SU-DHL-6 (cell line): ENCODE data around the gene SLC10A1.

Experiments
- H2AFZ ChIP-seq: fragments of 200-600 bp; sonication (generic); 2 replicates; pipeline ENCODE4 v1.6.1; 2014; ENCODE audit warnings: low read depth, mild to moderate bottlenecking, moderate library complexity, mixed read lengths, antibody characterized with exemption, low read length; ENCODE audit not compliant: severe bottlenecking
- H3F3A ChIP-seq: fragments of 200-600 bp; shearing (Covaris generic); 2 replicates; pipeline ENCODE4 v1.6.0; 2016; ENCODE audit warnings: antibody characterized with exemption, mild to moderate bottlenecking; ENCODE audit not compliant: insufficient read depth
- H3K27ac ChIP-seq: fragments of 200-600 bp; sonication (generic); 2 replicates; pipeline ENCODE4 v1.5.1; 2016; ENCODE audit warnings: low read depth, mild to moderate bottlenecking, low read length, moderate library complexity, mixed read lengths
- H3K27me3 ChIP-seq: fragments of 200-600 bp; sonication (generic), shearing (Covaris generic); 2 replicates; pipeline ENCODE4 v1.6.0; 2014; ENCODE audit warnings: mild to moderate bottlenecking, low read length
- H3K36me3 ChIP-seq: fragments of 200-600 bp; sonication (generic); 2 replicates; pipeline ENCODE4 v1.6.1; 2014; ENCODE audit warnings: mild to moderate bottlenecking, low read length, mixed read lengths
- H3K4me2 ChIP-seq: fragments of 300-600, 200-600 bp; shearing (Covaris generic), sonication (generic); 2 replicates; pipeline ENCODE4 v1.6.0; 2014; ENCODE audit warnings: low read length, low read depth, mild to moderate bottlenecking; ENCODE audit not compliant: poor library complexity, severe bottlenecking
- H3K4me3 ChIP-seq: fragments of 200-600 bp; sonication (generic); 2 replicates; pipeline ENCODE4 v1.5.1; 2014; ENCODE audit warnings: antibody characterized with exemption, low read length, mild to moderate bottlenecking, mixed read lengths; ENCODE audit not compliant: insufficient read depth, poor library complexity, severe bottlenecking
- H3K79me2 ChIP-seq: fragments of 200-600 bp; sonication (generic); 2 replicates; pipeline ENCODE4 v1.6.1; 2014; ENCODE audit warnings: mild to moderate bottlenecking, low read length, moderate library complexity; ENCODE audit not compliant: insufficient read depth
- H3K9ac ChIP-seq: fragments of 200-600 bp; sonication (generic); 2 replicates; pipeline ENCODE4 v1.7.0; 2014; ENCODE audit warnings: mild to moderate bottlenecking, low read length
- H3K9me2 ChIP-seq: fragments of 200-600 bp; sonication (generic); replicated peaks from 2 replicates; pipeline ENCODE4 v1.6.1; 2014; ENCODE audit warnings: low read length; ENCODE audit not compliant: insufficient read depth
- H3K9me3 ChIP-seq: fragments of 200-600 bp; sonication (generic); 2 replicates; pipeline ENCODE4 v1.6.1; 2014; ENCODE audit warnings: low read length, mixed read lengths; ENCODE audit not compliant: insufficient read depth
- H4K20me1 ChIP-seq: fragments of 200-600 bp; sonication (generic); 2 replicates; pipeline ENCODE4 v1.6.1; 2014; ENCODE audit warnings: low read depth, mild to moderate bottlenecking, antibody characterized with exemption, low read length, moderate library complexity, mixed read lengths
- EZH2phosphoT487 ChIP-seq: fragments of 200-600 bp; sonication (generic), shearing (Covaris generic); conservative IDR thresholded peaks from 2 replicates; pipeline ENCODE4 v1.6.1; 2018; ENCODE audit warnings: mild to moderate bottlenecking, antibody characterized with exemption, low read length, moderate library complexity, mixed read lengths
- TF ChIP-seq, protein P1 (sequence below): fragments of 200-600 bp; sonication (generic); IDR thresholded peaks from one replicate; pipeline ENCODE4 v1.5.1; 2017; ENCODE audit warnings: antibody characterized with exemption, mild to moderate bottlenecking, low read length, moderate library complexity; ENCODE audit not compliant: insufficient read depth, poor library complexity, severe bottlenecking

Gene SLC10A1

DNA sequence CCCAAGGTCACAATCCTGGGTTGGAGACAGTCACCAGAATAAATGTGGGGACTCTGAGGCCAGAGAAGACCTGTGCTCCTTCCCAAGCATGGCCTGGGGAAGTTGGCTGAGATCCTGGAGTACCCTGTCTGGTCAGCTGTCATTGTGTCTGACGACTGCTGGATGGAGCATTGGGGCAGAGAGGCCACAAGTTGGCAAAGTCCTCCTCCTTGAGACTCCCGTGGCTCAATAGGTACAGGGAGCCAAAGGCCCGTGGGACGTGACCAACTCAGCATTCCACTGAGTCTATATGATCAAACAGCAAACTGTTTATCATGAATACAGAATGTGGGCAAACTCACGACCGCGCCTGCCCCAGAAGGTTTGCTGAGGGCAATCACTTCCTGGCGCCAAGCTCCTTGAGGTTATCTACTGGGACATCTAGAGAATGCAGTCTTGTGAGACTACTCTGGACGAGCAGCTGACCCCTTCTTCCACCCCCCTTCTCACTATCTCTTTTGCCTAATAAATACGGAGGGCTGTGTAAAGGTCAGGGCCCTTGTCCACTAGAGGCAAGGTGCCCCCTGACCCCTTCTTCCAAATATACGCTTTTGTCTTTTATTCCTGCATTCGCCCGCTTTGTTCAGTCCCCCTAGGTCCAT lies 14.3 kb upstream of the SLC10A1 start:
- H2AFZ ChIP-seq: no peak overlapping the region
- H3K36me3 ChIP-seq: no peaks in the 10 kb centered on the region
- no peaks in the 10 kb centered on the region for H4K20me1 ChIP-seq
- no peaks in the 10 kb centered on the region for H3K79me2 ChIP-seq
- no peak overlapping the region for H3K4me3 ChIP-seq
- no peaks in the 10 kb centered on the region for H3K27me3 ChIP-seq
- H3K4me2 ChIP-seq: no peak overlapping the region
- no peak for TF ChIP-seq EZH2phosphoT487
- TF ChIP-seq, protein P1, sequence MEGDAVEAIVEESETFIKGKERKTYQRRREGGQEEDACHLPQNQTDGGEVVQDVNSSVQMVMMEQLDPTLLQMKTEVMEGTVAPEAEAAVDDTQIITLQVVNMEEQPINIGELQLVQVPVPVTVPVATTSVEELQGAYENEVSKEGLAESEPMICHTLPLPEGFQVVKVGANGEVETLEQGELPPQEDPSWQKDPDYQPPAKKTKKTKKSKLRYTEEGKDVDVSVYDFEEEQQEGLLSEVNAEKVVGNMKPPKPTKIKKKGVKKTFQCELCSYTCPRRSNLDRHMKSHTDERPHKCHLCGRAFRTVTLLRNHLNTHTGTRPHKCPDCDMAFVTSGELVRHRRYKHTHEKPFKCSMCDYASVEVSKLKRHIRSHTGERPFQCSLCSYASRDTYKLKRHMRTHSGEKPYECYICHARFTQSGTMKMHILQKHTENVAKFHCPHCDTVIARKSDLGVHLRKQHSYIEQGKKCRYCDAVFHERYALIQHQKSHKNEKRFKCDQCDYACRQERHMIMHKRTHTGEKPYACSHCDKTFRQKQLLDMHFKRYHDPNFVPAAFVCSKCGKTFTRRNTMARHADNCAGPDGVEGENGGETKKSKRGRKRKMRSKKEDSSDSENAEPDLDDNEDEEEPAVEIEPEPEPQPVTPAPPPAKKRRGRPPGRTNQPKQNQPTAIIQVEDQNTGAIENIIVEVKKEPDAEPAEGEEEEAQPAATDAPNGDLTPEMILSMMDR: no peak
- H3K9me3 ChIP-seq: no peaks in the 10 kb centered on the region
- H3K9me2 ChIP-seq: no peaks in the 10 kb centered on the region
- H3F3A ChIP-seq: no peaks in the 10 kb centered on the region
- no peak overlapping the region for H3K27ac ChIP-seq
- H3K9ac ChIP-seq: no peak overlapping the region

GRCh38 chr14:69808919-69809808 lies 12.1 kb upstream of the SLC10A1 start:
- Histone ChIP-seq H3K9me3 (no peaks in the 10 kb centered on the region), H3K79me2 (no peaks in the 10 kb centered on the region), H3K4me3 (no peak overlapping the region), H3K4me2 (no peak overlapping the region), H3K36me3 (no peaks in the 10 kb centered on the region), H3K27me3 (no peaks in the 10 kb centered on the region), H3K9me2 (no peaks in the 10 kb centered on the region), H4K20me1 (no peaks in the 10 kb centered on the region), H3K27ac (no peak overlapping the region), H3F3A (no peaks in the 10 kb centered on the region), H2AFZ (no peak overlapping the region), H3K9ac (no peak overlapping the region)
- no peak for TF ChIP-seq EZH2phosphoT487
- TF ChIP-seq, protein P1: no peak

DNA sequence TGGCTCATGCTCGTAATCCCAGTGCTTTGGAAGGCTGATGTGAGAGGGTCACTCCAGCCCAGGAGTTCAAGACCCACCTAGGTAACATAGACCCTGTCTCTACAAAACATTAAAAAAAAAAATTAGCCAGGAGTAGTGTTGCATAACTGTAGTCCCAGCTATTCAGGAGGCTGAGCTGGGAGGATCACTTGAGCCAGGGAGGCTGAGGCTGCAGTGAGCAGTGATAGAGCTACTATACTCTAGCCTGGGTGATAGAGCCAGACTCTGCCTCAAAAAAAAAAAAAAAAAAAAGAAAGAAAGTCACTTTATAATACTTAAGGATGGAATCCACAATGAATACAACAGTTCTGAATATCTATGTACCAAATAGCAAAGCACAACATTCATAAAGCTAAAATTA lies 10.2 kb upstream of the SLC10A1 start:
- no peak overlapping the region for H3K27ac ChIP-seq
- TF ChIP-seq, protein P1: no peak
- TF ChIP-seq EZH2phosphoT487: no peak
- no peak overlapping the region for H2AFZ ChIP-seq
- no peak overlapping the region for H3K9ac ChIP-seq
- H3K27me3 ChIP-seq: no peaks in the 10 kb centered on the region
- H3K4me3 ChIP-seq: no peak overlapping the region
- no peaks in the 10 kb centered on the region for H4K20me1 ChIP-seq
- no peaks in the 10 kb centered on the region for H3K9me2 ChIP-seq
- no peak overlapping the region for H3K4me2 ChIP-seq
- no peaks in the 10 kb centered on the region for H3K9me3 ChIP-seq
- no peaks in the 10 kb centered on the region for H3F3A ChIP-seq
- no peaks in the 10 kb centered on the region for H3K36me3 ChIP-seq
- no peaks in the 10 kb centered on the region for H3K79me2 ChIP-seq
